ENCODE results near the gene HRAS.

HRAS gene

DNA sequence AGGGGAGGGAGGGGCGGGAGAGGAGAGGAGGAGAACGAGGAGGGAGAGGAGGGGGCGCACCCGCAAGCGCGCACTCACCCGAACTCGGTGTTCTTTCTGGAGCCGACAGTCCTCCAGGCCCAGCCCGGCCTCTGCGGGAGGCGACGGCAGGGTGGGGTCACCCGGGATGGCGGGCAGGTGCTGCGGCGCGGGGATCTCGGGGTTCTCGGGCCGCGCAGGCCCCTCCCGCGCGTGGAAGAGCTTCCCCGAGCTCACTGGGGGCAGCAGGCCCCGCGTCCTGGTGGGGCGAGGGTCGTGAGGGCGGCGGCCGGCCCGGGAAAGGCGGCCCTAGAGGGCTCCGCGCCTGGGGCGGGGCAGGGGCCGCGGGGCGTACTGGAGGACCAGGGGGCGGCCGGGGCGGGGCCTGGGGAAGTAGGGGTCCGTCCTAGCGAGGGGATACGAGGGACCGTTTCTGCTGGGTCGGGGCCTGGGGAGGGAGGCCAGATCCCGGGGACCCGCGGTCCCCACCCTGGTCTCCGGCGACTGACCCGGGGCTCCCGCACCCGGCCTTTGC, 19.9 kb upstream of the HRAS start:
- H3K4me2 ChIP-seq (ENCODE audit: low read depth, low read length, poor library complexity, severe bottlenecking): peak overlapping the region; percentile 50
- H3K9ac ChIP-seq (ENCODE audit: low read depth, low read length, poor library complexity, severe bottlenecking): no peak overlapping the region
- peak overlapping the region; percentile 65 for H3K4me3 ChIP-seq (ENCODE audit: low read length, poor library complexity, severe bottlenecking)
- TF ChIP-seq, protein P1, sequence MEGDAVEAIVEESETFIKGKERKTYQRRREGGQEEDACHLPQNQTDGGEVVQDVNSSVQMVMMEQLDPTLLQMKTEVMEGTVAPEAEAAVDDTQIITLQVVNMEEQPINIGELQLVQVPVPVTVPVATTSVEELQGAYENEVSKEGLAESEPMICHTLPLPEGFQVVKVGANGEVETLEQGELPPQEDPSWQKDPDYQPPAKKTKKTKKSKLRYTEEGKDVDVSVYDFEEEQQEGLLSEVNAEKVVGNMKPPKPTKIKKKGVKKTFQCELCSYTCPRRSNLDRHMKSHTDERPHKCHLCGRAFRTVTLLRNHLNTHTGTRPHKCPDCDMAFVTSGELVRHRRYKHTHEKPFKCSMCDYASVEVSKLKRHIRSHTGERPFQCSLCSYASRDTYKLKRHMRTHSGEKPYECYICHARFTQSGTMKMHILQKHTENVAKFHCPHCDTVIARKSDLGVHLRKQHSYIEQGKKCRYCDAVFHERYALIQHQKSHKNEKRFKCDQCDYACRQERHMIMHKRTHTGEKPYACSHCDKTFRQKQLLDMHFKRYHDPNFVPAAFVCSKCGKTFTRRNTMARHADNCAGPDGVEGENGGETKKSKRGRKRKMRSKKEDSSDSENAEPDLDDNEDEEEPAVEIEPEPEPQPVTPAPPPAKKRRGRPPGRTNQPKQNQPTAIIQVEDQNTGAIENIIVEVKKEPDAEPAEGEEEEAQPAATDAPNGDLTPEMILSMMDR (conservative IDR thresholded peaks at IDR 0.05; ENCODE audit: low read length): no peak
- TF ChIP-seq EZH2phosphoT487 (IDR thresholded peaks at IDR 0.05; ENCODE audit: borderline replicate concordance): no peak
- H3F3A ChIP-seq (ENCODE audit: low read depth): no peaks in the 10 kb centered on the region
- H3K27me3 ChIP-seq (ENCODE audit: insufficient read depth, low read length, poor library complexity, severe bottlenecking): no peaks in the 10 kb centered on the region
- H4K20me1 ChIP-seq (ENCODE audit: insufficient read depth, low read length, poor library complexity, severe bottlenecking): no peaks in the 10 kb centered on the region
- no peaks in the 10 kb centered on the region for H3K9me2 ChIP-seq (replicated peaks; ENCODE audit: low read depth, low read length)
- H3K4me1 ChIP-seq (ENCODE audit: insufficient read depth, low read length, poor library complexity, severe bottlenecking): peaks cover 12% of the 10 kb centered on the region
- H3K9me3 ChIP-seq (ENCODE audit: insufficient read depth, low read depth, low read length): no peaks in the 10 kb centered on the region
- no peaks in the 10 kb centered on the region for H3K36me3 ChIP-seq (ENCODE audit: insufficient read depth, low read length)
- peak overlapping the region; percentile 89 for H2AFZ ChIP-seq (ENCODE audit: low read length)
- H3K79me2 ChIP-seq (ENCODE audit: insufficient read depth, low read length): no peaks in the 10 kb centered on the region

DNA sequence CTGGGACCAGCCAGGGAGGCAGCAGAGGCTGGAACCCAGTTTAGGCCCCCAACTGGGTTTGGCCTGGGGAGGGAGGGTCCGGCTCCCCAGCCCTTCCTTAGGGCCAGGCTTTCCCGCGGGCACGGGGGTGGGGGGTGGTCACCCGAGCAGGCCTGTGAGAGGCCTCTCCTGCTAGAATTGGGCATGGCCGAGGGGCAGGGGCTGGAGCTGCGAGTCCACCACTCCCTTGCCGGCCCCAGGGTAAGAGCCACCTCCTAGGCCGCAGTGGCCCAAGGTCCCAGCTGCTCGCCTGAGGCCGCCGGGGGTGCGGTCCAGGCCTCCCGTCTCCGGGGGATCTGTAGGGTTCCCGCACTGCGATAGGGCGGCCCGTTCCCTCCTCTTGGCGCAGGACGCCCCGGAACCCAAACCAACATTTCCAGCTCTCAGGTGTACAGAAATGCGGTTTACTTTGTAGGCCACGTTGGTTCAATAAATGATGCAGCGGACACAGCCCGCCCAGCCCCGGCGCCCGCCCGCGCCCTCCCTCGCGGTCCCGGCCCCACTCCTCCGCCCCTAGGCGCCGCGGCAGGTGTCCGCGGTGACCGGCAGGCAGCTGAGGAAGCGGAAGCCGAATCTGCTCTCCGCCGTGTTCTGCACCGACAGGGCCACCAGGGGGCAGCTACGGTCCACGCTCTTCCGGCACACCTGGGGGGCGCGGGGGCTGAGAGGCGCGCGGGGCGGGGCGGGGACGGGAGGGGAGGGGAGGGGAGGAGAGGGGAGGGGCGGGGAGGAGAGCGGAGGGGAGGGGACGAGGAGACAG, 19.3 kb upstream of the HRAS start:
- Histone ChIP-seq H3K27me3 (ENCODE audit: insufficient read depth, low read length, poor library complexity, severe bottlenecking) (no peaks in the 10 kb centered on the region), H3F3A (ENCODE audit: low read depth) (no peaks in the 10 kb centered on the region), H3K4me2 (ENCODE audit: low read depth, low read length, poor library complexity, severe bottlenecking) (peak overlapping the region; percentile 86), H4K20me1 (ENCODE audit: insufficient read depth, low read length, poor library complexity, severe bottlenecking) (no peaks in the 10 kb centered on the region), H3K9me3 (ENCODE audit: insufficient read depth, low read depth, low read length) (no peaks in the 10 kb centered on the region), H3K9ac (ENCODE audit: low read depth, low read length, poor library complexity, severe bottlenecking) (peak overlapping the region; percentile 58), H2AFZ (ENCODE audit: low read length) (peak overlapping the region; percentile 83; the same call in 1 of the 2 replicates), H3K36me3 (ENCODE audit: insufficient read depth, low read length) (no peaks in the 10 kb centered on the region), H3K4me3 (ENCODE audit: low read length, poor library complexity, severe bottlenecking) (peak overlapping the region; percentile 69), H3K4me1 (ENCODE audit: insufficient read depth, low read length, poor library complexity, severe bottlenecking) (peaks cover 7% of the 10 kb centered on the region), H3K79me2 (ENCODE audit: insufficient read depth, low read length) (no peaks in the 10 kb centered on the region), H3K9me2 (replicated peaks; ENCODE audit: low read depth, low read length) (no peaks in the 10 kb centered on the region)
- TF ChIP-seq EZH2phosphoT487 (IDR thresholded peaks at IDR 0.05; ENCODE audit: borderline replicate concordance): no peak
- TF ChIP-seq, protein P1 (conservative IDR thresholded peaks at IDR 0.05; ENCODE audit: low read length): peak; percentile 52

DNA sequence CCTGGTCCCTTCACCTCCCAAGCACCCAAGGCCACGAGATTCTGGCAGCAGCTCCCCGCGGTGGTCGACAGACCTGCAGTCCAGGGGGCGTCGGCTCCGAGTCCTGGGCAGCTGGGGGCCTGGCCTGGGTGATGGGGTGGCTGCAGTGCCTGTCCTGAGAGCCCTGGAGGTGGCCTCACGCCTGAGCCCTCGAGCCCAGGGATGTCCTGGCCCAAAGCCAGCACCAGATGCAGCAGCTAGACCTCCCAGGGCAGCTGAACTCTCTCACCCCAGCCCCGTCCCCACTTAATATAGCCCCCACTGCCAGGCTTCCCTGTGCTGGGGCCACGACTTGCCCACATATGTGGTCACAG, 18.6 kb upstream of the HRAS start:
- Histone ChIP-seq H3K36me3 (ENCODE audit: insufficient read depth, low read length) (no peaks in the 10 kb centered on the region), H3F3A (ENCODE audit: low read depth) (no peaks in the 10 kb centered on the region), H3K9ac (ENCODE audit: low read depth, low read length, poor library complexity, severe bottlenecking) (peak overlapping the region; percentile 58), H3K9me2 (replicated peaks; ENCODE audit: low read depth, low read length) (no peaks in the 10 kb centered on the region), H3K4me3 (ENCODE audit: low read length, poor library complexity, severe bottlenecking) (no peak overlapping the region), H3K27me3 (ENCODE audit: insufficient read depth, low read length, poor library complexity, severe bottlenecking) (no peaks in the 10 kb centered on the region), H3K4me1 (ENCODE audit: insufficient read depth, low read length, poor library complexity, severe bottlenecking) (peaks cover 7% of the 10 kb centered on the region), H3K4me2 (ENCODE audit: low read depth, low read length, poor library complexity, severe bottlenecking) (peak overlapping the region; percentile 86), H4K20me1 (ENCODE audit: insufficient read depth, low read length, poor library complexity, severe bottlenecking) (no peaks in the 10 kb centered on the region), H2AFZ (ENCODE audit: low read length) (no peak overlapping the region), H3K9me3 (ENCODE audit: insufficient read depth, low read depth, low read length) (no peaks in the 10 kb centered on the region), H3K79me2 (ENCODE audit: insufficient read depth, low read length) (no peaks in the 10 kb centered on the region)
- no peak for TF ChIP-seq EZH2phosphoT487 (IDR thresholded peaks at IDR 0.05; ENCODE audit: borderline replicate concordance)
- TF ChIP-seq, protein P1 (conservative IDR thresholded peaks at IDR 0.05; ENCODE audit: low read length): no peak
